GM18505 (cell line): Measurements from ENCODE around the gene MN1.

Experiments used
- ATAC-seq: cut with Tn5 transposase; IDR thresholded peaks from one replicate; pipeline ENCODE4 v1.9.1; 2021; ENCODE audit not compliant: unreplicated experiment
- POLR2A ChIP-seq: IDR thresholded peaks from 4 replicates; pipeline ENCODE4 v1.6.1; 2011; ENCODE audit warnings: borderline replicate concordance; ENCODE audit not compliant: insufficient read depth, insufficient read length; ENCODE audit errors: extremely low read depth

MN1 gene

GRCh38 chr22:27716074-27716473 is 85.5 kb downstream of the MN1 start:
- no peak for TF ChIP-seq POLR2A
- ATAC-seq = no peak

GRCh38 chr22:27715106-27715505 is 86.5 kb downstream of the MN1 start:
- ATAC-seq = no peak

DNA sequence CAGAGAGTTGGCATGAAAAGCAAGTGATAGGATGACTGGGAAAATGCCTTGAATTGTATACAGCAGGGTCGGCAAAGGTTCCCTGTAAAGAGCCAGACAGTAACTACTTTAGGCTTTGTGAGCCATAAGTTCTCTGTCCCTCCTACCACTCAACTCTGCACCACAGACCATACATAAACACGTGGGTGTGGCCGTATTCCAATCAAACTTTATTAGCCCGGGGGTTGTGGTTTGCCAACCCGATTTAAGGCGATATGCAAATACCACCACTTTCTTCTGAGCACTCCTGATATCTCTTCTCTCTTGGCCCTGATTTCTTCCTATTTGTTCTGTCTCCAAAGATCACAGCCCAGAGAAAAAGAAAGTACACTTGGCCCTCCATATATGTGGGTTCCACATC is 87.5 kb downstream of the MN1 start:
- TF ChIP-seq POLR2A = no peak
- ATAC-seq = no peak

More at GRCh38 chr22:27715106-27715505, 86.5 kb downstream of the MN1 start:
- no peak for TF ChIP-seq POLR2A

DNA sequence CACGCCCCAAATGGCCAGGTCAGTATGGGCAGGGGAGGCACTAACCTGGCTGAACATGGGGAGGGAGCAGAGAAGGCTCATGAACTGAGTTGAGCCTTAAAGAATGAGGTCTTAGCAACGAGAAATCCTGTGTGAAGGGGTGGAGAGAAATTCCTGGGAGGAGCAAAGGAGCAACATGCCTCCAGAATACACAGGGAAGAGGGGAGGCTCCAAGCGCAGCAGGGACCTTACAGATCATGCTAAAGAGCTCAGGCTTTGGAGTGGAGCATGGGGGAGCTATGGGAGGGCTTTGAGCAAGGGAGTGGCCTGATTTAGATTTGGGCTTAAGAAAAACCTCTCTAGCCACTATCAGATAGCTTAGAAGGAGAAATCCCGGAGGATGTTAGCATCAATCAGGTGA is 88.1 kb downstream of the MN1 start:
- no peak for TF ChIP-seq POLR2A
- ATAC-seq = no peak

- no peak for TF ChIP-seq POLR2A
- no peak for ATAC-seq
These were observed 89.8 kb downstream of the MN1 start for GRCh38 chr22:27711756-27712155.

GRCh38 chr22:27711012-27711411 is 90.5 kb downstream of the MN1 start:
- ATAC-seq = no peak
- TF ChIP-seq POLR2A = no peak

DNA sequence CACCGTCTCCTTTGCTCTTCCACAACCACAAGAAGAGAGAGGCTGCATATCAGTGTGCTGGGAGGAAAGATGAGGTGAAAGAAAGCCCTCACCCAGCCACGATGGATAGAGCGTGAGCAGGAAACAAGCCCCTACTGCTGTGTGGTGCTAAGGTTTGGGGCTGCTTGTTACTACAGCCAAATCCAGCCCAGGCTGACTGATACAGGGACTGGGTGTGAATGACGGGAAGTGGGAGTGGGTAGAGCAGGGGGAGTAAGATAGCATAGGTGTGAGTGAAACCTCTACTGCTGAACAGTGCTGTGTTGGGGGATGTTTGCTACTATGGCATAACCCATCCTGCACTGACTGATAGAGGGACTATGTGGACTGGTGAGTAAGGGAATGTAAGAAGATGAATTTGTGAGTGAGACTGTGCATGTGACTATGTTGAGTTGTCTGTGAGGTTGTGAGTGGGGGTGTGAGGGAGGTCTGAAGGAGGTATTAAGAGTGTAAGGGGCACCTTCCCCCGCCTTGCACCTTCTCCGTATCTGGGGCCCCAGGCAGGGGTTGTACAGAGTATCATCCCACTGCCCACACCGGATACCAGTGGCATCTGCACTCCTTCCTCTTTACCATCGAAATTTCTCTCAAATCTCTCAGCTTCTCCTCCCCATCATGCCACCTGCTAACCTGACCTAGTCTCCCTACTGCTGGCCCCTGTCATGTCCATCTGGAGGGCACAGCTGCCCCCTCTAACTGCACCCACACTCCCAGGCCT is 91.5 kb downstream of the MN1 start:
- ATAC-seq = no peak

DNA sequence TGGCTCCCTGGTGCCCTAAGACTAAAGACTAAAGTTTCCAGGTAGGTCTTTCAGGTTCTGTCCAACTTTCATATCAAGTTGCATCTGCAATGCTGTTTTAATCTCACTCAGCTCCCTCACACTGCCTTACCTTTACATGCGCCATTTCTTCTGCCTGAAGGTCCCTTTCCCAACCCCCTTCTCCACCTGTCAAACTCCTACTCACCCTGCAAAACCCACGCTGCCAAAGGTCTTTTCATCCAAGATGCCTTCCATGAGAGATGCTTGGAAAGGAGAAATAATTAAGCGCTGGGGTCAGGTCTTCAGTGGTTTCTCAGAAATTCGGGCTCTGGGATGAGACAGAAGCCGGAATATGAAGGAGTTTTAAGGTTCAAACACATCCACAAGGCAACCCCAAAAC is 95.1 kb downstream of the MN1 start:
- TF ChIP-seq POLR2A = no peak
- ATAC-seq = no peak

More for the DNA sequence above, 91.5 kb downstream of the MN1 start:
- no peak for TF ChIP-seq POLR2A

GRCh38 chr22:27705408-27706080 is 96.0 kb downstream of the MN1 start:
- ATAC-seq = no peak
- TF ChIP-seq POLR2A = no peak

GRCh38 chr22:27704581-27704980 is 97.0 kb downstream of the MN1 start:
- no peak for ATAC-seq

DNA sequence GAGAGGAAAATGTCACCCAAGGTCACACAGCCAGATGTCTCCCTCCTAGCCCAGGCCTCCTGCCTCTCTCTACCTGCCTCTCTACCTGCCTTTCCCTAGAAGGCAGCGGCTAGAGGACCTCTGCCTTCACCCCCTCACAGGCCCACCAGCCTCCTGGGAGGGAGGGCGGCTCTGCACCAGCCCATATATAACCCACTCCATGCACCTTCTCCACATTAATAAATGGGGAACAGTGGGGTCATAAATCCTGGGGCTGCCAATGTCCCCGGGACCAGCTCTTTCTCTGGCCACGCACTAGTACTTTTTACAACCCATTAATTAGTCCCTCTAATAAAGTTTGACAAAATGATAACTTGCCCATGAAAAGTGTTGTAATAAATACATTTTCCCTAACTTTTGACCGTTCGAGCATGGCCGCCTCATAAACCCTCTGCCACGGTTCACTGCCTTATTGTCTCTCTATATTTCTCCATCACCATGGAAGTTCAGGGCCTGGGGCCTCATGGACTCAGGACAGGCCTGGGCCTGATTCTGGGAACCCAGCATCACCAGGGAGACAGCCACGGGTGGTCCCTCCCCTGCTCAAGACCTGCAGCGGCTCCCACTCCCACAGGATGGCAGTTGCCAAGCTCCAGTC is 102.1 kb downstream of the MN1 start:
- no peak for ATAC-seq
- TF ChIP-seq POLR2A = no peak

More at GRCh38 chr22:27704581-27704980, 97.0 kb downstream of the MN1 start:
- TF ChIP-seq POLR2A = no peak

GRCh38 chr22:27698813-27699212 is 102.7 kb downstream of the MN1 start:
- ATAC-seq = no peak
- no peak for TF ChIP-seq POLR2A
